NCI-H146 treated with DMSO at 0.1 percent for 48 hours (cell line): ENCODE data around the gene COL2A1.
A peak's percentile ranks its signal among the peaks of the same experiment; 100 is the strongest.

Experiments used
- DNase-seq: peaks from one replicate; lab custom pipeline; 2025; ENCODE audit not compliant: unreplicated experiment; lab: John Stamatoyannopoulos, UW

COL2A1 gene

DNA sequence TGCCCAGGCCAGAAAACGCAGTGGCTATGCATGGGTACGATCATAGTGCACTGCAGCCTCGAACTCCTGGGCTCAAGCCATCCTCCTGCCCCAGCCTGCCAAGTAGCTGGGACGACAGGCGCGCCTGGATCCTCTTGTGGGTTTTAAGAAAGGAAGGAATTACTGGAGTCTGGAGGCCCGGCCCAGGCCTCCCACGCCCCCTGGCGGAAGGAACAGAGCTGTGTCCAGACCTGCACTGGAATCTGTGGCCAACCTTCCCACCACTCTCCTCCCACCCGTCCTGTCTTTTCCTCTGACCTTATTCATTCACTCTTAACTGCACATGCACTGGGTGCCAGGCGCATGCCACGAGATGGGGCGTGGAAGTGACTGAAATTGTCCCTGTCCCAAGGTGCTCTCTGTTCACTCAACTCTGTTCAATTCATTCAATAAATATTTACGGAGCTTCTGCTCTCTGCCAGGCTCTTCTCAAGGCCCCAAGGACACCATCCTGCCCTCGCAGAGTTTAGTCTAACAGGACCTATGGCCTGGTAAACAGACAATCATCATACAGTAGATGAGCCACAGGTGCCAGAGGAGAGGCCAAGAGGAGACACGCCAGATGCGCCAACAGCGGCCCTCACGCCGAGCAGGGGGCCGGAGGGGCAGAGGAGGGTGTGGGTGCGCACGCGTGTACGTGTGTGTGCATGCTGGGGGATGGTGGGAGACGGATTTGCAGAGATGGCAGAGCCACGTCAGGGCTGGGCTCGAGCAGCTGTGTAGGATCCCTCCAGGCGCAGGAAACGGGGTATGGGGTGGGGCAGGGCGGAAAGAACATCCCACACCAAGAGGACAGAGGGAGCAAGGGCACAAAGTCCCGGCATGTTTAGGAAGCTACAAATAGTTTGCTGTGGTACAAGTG lies 54.6 kb downstream of the COL2A1 start:
- peak; percentile 74 for DNase-seq

DNA sequence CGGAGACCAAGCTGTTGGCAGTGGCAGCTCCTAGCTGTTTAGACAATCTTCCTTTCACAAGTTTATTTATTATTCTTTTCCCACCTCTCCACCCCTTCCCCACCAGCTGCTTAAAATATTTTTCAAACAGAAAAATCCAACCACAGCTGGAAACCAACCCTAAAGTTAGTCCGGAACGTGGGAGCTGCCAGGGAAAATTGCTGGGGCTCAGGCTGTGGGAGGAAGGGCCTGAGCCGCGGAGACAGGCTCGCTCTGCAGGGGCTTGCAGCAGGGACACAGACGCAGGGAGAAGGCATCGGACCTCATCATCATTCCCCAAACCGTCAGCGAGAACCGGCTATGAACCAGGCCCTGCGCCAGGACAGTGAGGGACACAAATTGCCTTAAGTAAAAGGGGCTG lies 56.9 kb downstream of the COL2A1 start:
- DNase-seq = no peak

DNA sequence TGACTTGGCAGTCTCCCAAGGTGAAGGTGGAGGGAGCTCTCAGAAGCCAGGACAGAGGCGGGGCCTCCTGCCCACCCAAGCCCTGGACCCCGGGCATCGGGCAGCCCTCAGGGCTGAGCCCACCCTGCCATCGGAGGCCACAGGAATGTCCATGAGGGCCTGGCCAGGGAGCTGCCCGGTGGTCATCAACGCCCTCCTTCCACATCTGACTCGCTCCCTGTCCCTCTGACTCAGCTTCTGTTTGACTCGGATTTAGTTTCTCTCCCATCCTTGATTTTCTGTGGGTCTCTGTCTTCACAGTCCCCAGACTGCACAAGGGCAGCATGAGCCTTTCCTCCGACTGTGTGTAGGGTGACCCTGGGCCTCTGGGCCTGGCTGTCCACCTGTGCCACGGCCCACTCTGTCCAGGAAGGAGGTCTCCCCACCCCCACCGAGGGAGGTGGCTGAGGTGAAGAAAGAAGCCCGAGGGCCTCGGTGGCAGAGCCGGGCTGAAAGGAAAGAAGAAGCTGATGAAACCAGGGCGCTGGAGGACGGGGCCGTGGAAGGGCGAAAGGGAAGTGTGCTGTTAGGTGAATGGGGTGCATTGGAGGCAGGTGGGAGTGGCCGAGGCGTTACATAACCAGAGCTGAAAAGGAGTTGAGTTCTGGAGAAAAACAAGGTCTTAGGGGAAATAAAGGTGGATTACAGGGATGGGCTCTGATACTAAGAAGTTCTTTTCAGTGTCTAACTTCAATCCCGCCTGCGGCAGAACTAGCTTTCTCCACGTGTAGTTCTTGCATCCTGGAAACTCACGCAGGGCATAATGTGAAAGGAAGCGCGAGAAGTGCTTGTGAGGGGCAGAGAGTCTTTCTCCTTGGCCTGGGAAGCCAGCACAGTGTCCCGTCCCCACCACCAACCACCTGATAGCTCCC lies 57.6 kb downstream of the COL2A1 start:
- no peak for DNase-seq

DNA sequence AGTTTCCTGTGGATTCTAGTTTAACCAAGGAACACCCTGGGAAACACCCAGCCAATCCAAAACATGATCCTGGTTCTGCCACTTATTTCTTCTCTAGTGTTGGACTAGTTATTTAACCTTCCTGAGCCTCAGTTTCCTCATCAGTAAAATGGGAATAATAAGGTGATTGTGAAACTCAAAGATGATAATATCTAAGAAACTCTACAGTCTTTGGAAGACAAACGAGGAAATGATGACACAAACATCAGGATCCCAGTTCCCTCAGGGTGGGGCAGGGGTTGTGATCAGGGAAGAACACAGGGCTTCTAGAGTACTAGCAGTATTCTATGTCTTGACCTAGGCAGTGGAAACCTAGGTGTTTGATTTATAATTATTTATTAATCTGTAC lies 58.9 kb downstream of the COL2A1 start:
- no peak for DNase-seq

DNA sequence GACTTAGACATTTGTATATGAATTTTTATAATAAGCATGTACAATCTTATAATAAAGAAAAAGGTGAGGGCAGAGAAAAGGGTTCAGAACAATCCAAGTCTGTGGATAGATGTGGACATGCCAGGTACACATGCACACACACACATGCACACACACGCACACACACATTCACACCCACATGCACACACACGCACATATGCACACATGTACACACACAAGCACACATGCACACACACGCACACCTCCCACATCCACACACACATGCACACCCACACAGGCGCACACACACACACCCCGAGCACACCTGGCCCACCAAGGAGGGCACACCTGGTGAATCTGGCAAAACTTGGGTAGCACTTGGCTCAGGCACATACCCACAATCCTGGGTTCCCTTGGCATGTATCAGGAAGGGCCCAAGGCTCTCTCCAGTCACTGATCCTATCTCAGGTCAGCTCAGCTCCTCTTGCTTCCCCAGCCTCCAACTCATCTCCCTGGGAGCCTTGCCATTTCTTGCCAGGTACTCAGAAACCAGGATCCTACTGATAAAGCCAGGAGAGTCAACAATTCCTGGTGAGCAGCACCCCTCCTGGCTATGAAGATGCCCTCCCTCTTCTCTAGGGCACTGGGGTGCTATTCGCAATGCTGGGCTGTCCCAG lies 59.5 kb downstream of the COL2A1 start:
- no peak for DNase-seq

DNA sequence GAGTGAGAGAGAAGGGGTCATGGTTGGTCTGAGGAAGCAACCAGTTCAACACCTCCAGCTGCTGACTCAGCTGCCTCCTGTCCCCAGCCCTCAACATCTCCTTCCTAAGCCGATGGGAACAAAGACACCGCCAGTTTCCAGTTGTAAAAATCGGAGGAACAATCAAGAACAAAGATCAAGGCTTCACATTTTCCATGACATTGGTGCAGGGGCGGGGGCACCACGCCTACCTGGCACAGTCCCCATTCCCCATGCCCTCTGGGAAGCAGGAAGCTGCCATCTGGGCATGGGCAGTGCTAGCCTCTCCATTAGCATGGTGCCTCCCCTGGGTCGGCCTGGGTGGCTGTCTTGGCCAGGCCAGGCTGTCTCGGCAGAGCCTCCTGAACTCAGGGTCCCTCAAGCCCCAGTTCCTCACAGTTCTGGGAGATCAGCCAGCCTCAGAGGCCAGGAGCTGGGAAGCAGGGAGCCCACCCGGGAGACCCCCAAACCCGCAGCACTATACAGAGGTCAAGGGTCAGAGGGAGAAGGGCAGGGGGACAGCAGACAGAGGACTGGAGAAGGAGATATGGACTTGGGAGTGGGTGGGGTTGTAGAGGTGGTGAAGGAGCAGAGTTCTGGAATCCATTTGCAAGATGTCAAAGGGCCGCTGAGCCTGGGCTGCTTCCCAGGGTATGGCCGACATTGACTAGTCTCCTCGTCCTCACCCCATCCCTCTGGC lies 60.5 kb downstream of the COL2A1 start:
- no peak for DNase-seq

DNA sequence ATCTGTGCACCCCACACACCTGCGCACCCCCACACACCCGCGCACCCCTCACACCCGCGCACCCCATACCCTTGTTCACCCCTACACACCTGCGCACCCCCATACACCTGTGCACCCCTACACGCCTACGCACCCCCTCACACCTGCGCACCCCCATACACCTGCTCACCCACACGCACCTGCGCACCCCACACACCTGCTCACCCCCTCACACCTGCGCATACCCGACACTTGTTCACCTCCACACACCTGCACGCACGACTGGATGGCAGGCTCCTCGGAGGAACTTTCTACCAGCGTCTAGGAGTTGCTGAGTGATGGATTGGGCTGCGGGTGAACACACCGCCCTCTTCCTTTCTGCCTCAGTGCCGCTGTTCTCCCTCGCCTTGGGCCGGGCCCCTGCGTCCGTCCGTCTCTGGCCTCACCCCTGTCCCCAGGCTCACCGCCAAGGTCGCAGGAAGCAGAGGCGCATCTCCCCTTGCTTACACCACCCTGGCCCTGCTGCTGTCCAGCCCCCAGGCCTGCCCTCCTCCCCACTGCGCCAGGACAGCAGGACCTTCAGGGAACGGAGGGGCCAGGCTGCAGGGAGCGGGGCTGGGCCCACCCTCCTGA lies 61.6 kb downstream of the COL2A1 start:
- DNase-seq = no peak

DNA sequence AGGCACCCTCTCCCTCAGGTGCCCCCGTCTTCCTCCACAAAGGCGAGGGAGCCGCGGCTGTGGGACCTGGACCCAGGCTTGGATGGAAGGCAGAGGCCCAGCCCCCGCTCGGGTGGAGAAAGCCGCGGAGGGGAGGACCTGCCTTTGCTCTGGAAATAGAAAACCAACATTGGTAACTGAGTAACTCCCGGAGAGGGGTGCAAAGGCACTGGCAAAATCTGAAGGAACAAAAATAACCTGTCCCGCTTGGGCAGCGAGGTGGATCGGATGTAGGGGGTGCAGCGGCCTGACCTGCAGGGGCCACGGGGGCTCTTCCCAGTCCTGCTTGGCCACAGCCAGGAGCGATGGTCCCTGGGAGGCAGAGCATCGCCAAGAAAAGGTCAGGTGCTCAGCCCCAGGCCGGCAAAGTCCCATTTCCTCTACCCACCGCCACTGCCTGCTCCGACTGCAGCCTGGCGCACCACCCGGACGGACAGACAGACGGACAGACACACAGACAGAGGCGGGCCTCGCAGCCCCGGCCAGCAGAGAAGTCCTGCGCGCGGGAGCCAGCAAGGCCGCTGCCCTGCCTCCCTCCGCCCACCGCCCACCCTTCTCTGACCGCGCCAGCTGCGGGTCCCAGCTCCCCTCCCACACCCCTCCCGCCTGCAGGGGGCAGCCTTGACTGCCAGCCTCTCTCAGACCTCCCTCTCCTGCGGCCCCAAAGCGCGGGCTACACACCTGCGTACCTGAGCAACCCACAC lies 62.2 kb downstream of the COL2A1 start:
- DNase-seq = no peak

DNA sequence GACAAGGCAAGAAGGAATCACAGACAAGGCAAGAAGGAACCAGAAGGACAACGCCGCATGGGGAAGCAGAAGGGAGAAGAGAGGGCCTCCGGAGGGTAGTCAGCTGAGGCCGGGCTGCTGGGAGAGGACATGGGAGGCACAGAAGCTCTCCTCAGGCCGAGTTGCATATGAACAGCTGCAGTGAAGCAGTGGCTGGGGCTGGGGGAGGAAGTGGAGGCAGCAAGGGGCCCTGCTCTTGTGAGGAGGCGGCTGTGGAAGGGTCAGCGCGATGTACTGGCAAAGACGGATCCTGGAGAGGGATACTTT lies 62.8 kb downstream of the COL2A1 start:
- no peak for DNase-seq

DNA sequence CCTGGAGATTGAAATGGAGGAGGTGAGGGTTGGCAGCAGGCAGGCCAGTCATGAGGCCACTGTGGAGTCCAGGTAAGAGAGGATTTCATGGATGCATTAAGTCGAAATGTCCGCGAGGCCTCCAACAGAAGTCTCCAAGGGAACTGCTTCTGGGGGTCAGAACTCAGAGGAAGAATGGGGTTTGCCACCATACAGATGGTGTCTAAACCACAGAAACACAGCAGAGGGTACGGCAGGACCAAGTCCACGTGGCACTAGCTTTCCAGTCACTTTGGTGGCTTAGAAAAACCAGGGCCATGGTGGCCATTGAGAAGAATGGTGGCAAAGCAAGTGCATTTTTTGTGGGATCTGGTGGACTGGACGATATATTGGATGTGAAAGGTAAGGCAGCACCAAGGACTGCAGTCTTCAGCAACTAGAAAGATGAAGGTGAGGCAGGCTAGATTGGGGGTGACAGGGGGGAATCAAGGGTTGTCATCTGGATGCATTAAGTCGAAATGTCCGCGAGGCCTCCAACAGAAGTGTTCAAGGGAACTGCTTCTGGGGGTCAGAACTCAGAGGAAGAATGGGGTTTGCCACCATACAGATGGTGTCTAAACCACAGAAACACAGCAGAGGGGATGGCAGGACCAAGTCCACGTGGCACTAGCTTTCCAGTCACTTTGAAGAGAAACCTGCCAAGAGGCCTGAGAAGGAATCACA lies 63.4 kb downstream of the COL2A1 start:
- DNase-seq = no peak

DNA sequence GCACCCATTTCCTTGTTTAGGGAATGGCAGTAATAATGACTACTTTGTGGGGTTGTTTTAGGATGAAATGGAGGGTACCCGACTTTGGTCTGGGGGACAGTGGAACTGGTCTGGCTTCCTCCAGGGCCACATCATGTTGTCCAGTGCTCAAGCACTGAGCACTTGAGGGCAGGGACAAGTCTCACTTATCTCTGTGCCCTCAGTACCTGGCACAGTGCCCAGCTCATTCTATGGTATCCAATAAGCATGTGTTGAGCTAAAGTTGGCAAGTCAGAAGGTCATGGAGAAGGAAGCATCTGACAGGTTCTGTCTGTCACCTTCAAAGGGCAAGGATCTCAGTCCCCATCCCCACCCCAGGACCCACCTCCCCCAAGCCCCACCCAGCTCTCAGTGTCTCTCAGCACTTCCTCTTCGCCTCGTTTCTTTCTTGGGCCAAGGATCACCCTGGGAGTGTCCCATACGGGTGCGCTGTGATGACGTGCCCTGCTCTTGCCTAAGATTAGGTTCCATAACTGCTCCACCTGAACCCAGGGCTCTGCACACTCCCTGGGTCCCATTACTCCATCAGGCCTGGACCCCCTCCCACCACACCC lies 65.2 kb downstream of the COL2A1 start:
- DNase-seq = no peak

DNA sequence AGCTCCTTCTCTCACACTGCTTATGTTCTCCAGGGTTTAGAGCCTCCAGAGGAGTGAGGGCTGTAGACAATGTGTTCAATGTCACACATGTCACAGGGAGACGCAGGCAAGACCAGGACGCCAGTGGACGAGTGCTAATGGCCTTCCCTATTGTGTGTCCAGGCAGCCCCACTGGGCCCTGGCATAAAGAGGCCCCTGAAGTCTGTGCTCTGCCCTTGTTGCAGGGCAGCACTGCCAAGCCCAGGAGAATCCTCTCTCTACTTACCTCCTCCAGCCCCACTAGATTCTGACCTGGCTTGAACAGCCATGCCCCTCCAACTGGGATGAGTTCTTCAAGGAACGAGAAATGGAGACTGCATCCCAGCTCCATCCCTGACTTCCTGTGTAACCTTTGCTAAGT lies 65.7 kb downstream of the COL2A1 start:
- no peak for DNase-seq

DNA sequence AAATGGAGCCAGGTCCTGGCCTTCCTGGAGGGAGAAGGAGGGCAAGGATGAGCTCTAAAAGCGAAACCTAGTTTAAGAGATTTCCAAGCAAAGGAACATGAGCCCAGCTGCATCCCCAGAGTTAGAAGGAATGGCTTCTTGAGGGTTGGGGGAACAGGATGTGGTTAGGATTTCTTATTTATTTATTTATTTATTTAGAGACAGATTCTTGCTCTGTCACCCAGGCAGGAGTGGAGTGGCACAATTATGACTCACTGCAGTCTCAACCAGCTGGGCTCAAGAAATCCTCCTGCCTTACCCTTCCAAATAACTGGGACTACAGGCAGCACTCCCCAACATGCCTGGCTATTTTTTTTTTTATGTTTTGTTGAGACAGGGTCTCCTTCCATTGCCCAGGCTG lies 66.2 kb downstream of the COL2A1 start:
- no peak for DNase-seq

DNA sequence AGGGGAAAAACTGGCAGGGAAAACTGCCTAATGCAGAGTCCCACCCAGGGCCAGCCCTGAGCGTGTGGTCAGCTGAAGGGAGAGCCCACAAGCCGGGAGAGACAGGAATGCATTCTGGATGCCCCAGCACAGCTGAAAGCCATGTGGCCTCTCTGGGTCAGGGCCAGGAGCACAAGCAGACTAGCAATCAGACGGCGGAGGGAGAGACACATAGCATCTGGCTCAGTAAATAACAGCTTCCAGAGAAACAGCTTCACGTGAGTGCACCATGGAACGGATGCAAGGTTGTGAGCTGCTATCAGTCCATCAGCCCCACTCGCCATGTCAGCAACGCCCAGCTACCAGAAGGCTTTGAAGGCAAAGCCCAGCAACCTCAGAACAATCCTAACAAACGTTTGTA lies 69.1 kb downstream of the COL2A1 start:
- DNase-seq = no peak

DNA sequence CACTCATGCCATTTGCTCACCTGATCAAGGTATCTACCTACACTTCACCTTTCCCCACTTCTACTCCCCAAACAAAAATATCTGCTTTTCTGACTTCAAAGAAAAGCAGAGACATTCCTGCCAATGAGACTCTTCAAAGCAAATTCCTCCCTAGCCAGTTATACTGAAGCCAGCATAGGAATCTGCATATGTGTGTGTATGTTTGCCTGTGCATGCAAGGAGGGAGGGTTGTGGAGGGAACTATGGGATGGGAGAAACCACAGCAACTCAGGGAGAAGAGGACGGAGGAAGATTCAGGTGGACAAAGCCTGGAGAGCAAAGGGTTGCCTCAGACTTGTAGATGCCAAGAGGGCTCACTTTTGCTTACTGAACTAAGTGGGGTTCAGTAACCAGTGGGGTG lies 73.1 kb downstream of the COL2A1 start:
- no peak for DNase-seq

DNA sequence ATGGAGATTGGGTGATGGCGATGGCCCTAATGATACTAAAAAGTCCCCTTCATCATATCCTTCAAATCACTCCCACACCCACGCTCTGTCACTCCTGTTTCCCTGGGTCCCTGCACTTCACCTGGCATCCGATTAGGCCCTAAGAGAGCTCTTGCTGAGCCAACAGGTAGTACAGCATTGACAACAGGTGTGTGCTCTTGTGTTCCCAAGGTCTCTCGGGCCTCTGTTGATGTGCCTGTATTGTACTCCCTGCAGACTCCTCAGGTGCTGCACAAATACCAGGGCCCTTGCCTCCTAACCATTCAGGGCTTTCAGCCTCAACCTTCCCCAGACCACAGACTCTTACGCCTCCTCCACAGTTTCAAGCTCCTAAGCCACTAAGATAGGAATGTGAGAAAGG lies 73.6 kb downstream of the COL2A1 start:
- no peak for DNase-seq

DNA sequence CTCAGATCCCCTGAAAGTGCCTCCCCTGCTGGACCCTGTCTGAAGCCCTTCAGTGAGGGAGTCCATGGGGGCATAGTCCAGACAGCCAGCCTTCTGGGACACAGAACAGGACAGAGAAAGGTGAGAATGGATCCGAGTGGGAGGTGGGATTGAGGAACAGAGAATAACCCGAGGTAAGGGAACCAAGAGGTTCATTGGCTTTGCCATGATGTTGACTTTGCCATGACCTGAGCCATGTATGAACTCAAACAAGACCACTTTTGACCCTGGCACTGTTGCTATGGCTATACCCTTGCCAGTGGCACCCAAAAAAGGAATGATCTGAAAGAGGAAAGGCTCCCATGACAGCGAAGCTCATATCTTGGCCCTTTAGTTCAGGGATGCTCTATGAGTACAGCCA lies 76.9 kb downstream of the COL2A1 start:
- DNase-seq = no peak
